DND-41 (cell line): Measurements from ENCODE around the gene ANO6.

ENCODE experiments used
- ATAC-seq: fragments of 200-7000 bp; cut with Tn5 transposase; 3 replicates; pipeline ENCODE4 v1.9.1; 2021; ENCODE audit warnings: low read depth; ENCODE audit not compliant: insufficient read depth
- DNase-seq: peaks from one replicate; pipeline ENCODE4 v3.0.0-alpha.2; 2020
- H2AFZ ChIP-seq: 2 replicates; pipeline ENCODE4 v1.6.0; 2012; ENCODE audit warnings: low read depth, low read length
- H3K27ac ChIP-seq: 2 replicates; pipeline ENCODE4 v1.5.1; 2012; ENCODE audit warnings: low read length, inconsistent platforms
- H3K27me3 ChIP-seq: fragments of 200-600 bp; sonication (generic); 2 replicates; pipeline ENCODE4 v1.6.0; 2012; ENCODE audit warnings: low read length, mild to moderate bottlenecking, inconsistent platforms; ENCODE audit not compliant: insufficient read depth, poor library complexity
- H3K36me3 ChIP-seq: 2 replicates; pipeline ENCODE4 v1.5.1; 2012; ENCODE audit warnings: low read length, inconsistent platforms; ENCODE audit not compliant: insufficient read depth
- H3K4me1 ChIP-seq: 2 replicates; pipeline ENCODE4 v1.5.1; 2012; ENCODE audit warnings: mild to moderate bottlenecking, low read length; ENCODE audit not compliant: insufficient read depth
- H3K4me2 ChIP-seq: 2 replicates; pipeline ENCODE4 v1.6.0; 2012; ENCODE audit warnings: mild to moderate bottlenecking, moderate library complexity, low read length, inconsistent platforms; ENCODE audit not compliant: insufficient read depth
- H3K4me3 ChIP-seq, 2 experiments: fragments of 200-600 bp in 1 of 2; shearing (Covaris generic) in 1 of 2; 2 replicates each; pipeline ENCODE4 v1.5.1; 2012 to 2016; ENCODE audit warnings: inconsistent platforms in 2 of 2, low read length in 2 of 2, mild to moderate bottlenecking in 2 of 2, low read depth in 1 of 2, moderate library complexity in 1 of 2
- H3K79me2 ChIP-seq: 2 replicates; pipeline ENCODE4 v1.6.0; 2012; ENCODE audit warnings: low read length, inconsistent platforms; ENCODE audit not compliant: insufficient read depth
- H3K9ac ChIP-seq: 2 replicates; pipeline ENCODE4 v1.6.0; 2012; ENCODE audit warnings: low read depth, mild to moderate bottlenecking, inconsistent platforms, low read length, moderate library complexity
- H3K9me3 ChIP-seq: 2 replicates; pipeline ENCODE4 v1.5.1; 2012; ENCODE audit warnings: low read length, moderate library complexity, mild to moderate bottlenecking, inconsistent platforms; ENCODE audit not compliant: insufficient read depth, severe bottlenecking
- H4K20me1 ChIP-seq: 2 replicates; pipeline ENCODE4 v1.6.0; 2012; ENCODE audit warnings: low read length; ENCODE audit not compliant: insufficient read depth
- EZH2 ChIP-seq: IDR thresholded peaks from 3 replicates; pipeline ENCODE4 v1.6.1; 2012; ENCODE audit warnings: borderline replicate concordance, low read depth, mild to moderate bottlenecking, moderate library complexity, low read length, inconsistent platforms; ENCODE audit not compliant: severe bottlenecking
- TF ChIP-seq, protein P1 (sequence below): IDR thresholded peaks from 2 replicates; pipeline ENCODE4 v1.5.1; 2012; ENCODE audit warnings: borderline replicate concordance, low read length, moderate library complexity, mild to moderate bottlenecking; ENCODE audit not compliant: poor library complexity, severe bottlenecking; ENCODE audit errors: extremely low read depth

Gene ANO6

DNA sequence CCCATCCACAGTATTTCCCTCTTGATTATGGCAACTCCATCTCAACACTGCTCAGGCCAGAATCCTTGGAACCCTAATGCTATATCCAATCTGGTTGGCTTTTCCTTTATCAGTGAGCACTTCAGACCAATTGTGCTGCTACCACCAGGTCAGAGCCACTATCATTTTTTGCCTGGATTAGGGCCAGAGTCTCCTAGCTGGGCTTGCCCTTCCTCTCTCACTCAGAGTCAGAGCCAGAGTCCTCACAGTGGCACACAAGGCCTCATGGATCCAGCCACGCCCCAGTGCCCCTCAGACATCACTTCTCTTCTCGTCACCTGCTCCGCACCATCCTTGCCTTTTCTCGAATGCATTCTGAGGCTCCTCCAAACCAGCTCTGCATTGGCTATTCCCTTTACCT, 211.1 kb downstream of the ANO6 start:
- Histone ChIP-seq H3K27me3 (no peaks in the 10 kb centered on the region), H3K79me2 (no peaks in the 10 kb centered on the region), H3K36me3 (peaks cover 65% of the 10 kb centered on the region), H3K4me1 (no peaks in the 10 kb centered on the region), H3K4me2 (no peak overlapping the region), H3K27ac (no peak overlapping the region), H3K9ac (no peak overlapping the region), H3K4me3 (no peak overlapping the region), H2AFZ (no peak overlapping the region), H4K20me1 (no peaks in the 10 kb centered on the region), H3K9me3 (no peaks in the 10 kb centered on the region)
- ATAC-seq (no peak), DNase-seq (no peak)
- TF ChIP-seq, protein P1, sequence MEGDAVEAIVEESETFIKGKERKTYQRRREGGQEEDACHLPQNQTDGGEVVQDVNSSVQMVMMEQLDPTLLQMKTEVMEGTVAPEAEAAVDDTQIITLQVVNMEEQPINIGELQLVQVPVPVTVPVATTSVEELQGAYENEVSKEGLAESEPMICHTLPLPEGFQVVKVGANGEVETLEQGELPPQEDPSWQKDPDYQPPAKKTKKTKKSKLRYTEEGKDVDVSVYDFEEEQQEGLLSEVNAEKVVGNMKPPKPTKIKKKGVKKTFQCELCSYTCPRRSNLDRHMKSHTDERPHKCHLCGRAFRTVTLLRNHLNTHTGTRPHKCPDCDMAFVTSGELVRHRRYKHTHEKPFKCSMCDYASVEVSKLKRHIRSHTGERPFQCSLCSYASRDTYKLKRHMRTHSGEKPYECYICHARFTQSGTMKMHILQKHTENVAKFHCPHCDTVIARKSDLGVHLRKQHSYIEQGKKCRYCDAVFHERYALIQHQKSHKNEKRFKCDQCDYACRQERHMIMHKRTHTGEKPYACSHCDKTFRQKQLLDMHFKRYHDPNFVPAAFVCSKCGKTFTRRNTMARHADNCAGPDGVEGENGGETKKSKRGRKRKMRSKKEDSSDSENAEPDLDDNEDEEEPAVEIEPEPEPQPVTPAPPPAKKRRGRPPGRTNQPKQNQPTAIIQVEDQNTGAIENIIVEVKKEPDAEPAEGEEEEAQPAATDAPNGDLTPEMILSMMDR = no peak
- TF ChIP-seq EZH2 = no peak

DNA sequence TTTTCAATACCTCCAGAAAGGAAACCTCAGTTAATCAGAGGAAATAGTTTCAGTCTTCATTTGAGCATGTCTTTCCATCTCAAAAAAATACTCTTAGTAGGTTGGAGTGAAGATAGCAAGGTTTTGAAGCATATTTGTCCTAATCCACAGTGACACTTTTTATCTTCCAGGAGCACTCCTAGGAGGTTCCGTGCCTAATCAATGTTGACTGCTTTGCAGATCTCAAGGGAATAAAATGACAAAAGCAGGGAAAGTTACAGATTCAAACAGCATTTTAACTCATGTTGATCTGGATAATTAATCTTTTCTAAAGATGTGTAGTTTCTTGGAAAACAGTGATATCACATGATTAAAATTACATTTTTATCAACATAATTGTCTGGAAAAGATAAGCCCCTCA, 213.9 kb downstream of the ANO6 start:
- no peak overlapping the region for H2AFZ ChIP-seq
- TF ChIP-seq EZH2 = no peak
- TF ChIP-seq, protein P1 = no peak
- peaks cover 52% of the 10 kb centered on the region for H3K36me3 ChIP-seq
- no peak overlapping the region for H3K4me2 ChIP-seq
- no peak overlapping the region for H3K27ac ChIP-seq
- no peaks in the 10 kb centered on the region for H3K79me2 ChIP-seq
- no peak overlapping the region for H3K9ac ChIP-seq
- no peaks in the 10 kb centered on the region for H3K4me1 ChIP-seq
- no peaks in the 10 kb centered on the region for H4K20me1 ChIP-seq
- no peak overlapping the region for H3K4me3 ChIP-seq
- H3K9me3 ChIP-seq = no peaks in the 10 kb centered on the region
- H3K27me3 ChIP-seq = no peaks in the 10 kb centered on the region
- DNase-seq (no peak), ATAC-seq (no peak)

DNA sequence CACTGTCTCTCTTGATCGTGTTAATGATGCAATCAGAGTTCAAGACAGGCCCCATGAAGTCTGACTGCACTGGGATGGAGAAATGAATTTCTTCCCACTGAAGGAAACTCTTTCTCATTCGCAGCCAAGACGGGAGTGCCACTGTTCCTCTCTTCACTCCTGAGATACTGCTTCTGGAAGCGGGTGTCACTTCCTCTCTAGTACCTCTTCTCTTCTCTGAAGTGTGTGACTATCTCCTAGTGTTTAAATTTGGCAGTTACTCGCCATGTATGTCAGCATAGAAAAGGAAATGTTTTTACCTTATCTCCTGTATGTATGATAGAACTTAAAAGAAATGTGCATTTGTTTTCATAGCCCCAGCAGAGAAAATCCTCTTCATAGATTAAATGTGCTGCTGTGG, 215.2 kb downstream of the ANO6 start:
- Histone ChIP-seq H3K9ac (no peak overlapping the region), H3K4me3 (no peak overlapping the region), H3K27me3 (no peaks in the 10 kb centered on the region), H3K79me2 (no peaks in the 10 kb centered on the region), H3K4me1 (no peaks in the 10 kb centered on the region), H4K20me1 (no peaks in the 10 kb centered on the region), H3K27ac (no peak overlapping the region), H3K36me3 (peaks cover 43% of the 10 kb centered on the region), H3K4me2 (no peak overlapping the region), H2AFZ (no peak overlapping the region), H3K9me3 (no peaks in the 10 kb centered on the region)
- TF ChIP-seq EZH2 = no peak
- TF ChIP-seq, protein P1 = peak; percentile 8
- no peak for DNase-seq
- ATAC-seq = no peak

DNA sequence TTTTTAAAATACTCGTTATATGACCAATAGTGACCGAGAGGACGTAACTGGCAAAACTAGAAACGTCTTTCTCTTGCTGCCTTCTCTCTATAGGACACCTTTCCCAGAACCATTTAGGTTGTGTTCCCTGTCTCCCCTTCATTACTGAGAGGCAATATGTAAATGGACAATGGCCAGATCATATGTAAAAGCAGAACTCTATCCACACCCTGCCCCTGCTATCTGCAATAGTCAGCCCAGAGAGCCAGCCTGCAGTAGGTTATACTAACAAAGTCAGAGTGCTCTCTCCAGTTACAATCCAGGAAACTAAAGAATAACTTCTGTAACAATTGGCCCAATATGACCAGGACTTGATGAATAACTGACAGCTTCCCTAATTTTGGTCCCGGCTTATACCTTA, 216.8 kb downstream of the ANO6 start:
- ATAC-seq (no peak), DNase-seq (no peak)
- H3K4me2 ChIP-seq = no peak overlapping the region
- no peak overlapping the region for H3K27ac ChIP-seq
- H4K20me1 ChIP-seq = no peaks in the 10 kb centered on the region
- H3K4me3 ChIP-seq = no peak overlapping the region
- H3K27me3 ChIP-seq = no peaks in the 10 kb centered on the region
- H3K79me2 ChIP-seq = no peaks in the 10 kb centered on the region
- H2AFZ ChIP-seq = no peak overlapping the region
- no peaks in the 10 kb centered on the region for H3K9me3 ChIP-seq
- no peak overlapping the region for H3K9ac ChIP-seq
- H3K4me1 ChIP-seq = no peaks in the 10 kb centered on the region
- H3K36me3 ChIP-seq = peaks cover 31% of the 10 kb centered on the region
- no peak for TF ChIP-seq EZH2
- TF ChIP-seq, protein P1 = no peak
